COR-L47 (cell line): ENCODE results near the gene AKR1C3.
"Not testable (repeated sequence)": the region's sequence is repeated elsewhere in the genome, so short reads cannot be mapped to it uniquely, and the experiment has no call there.

Experiments
- DNase-seq: peaks from one replicate; lab custom pipeline; 2025; lab: John Stamatoyannopoulos, UW

Gene AKR1C3

DNA sequence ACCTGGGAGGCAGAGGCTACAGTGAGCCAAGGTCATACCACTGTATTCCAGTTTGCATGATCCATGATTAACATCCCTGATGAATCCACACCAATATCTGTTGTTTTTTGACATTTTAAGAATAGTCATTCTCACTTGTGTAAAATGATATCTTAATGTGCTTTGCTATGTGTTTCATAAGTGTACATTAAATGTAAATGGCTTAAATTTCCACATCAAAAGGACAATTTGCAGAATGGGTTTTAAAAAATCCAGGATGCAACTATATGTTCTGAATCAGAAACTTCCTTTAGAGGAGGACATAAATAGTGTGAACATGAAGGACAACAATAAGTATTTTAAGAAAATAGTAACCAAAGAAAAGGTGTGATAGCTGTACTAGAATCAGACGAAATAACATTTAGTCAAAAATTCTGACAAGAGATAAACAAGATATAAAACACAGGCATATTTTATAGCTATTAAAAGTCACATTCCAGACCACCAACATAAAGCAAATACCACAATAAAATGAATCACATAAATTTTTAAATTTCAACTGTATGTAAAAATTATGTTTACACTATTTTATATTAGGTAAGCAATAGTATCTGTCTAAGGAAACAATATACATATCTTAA is 42.4 kb downstream of the AKR1C3 start:
- DNase-seq, result no peak

DNA sequence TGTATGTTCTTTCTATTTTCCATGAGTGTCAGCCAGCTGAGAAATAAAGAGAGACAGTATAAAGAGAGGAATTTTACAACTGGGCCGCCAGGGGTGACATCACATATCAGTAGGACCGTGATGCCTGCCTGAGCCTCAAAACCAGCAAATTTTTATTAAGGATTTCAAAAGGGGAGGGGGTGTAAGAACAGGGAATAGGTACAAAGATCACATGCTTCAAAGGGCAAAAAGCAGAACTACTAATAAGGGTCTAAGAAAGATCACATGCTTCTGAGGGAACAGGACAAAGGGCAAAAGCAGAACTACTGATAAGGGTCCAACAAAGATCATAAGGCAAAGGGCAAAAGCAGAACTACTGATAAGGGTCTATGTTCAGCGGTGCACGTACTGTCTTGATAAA is 43.5 kb downstream of the AKR1C3 start:
- not testable (repeated sequence) for DNase-seq

DNA sequence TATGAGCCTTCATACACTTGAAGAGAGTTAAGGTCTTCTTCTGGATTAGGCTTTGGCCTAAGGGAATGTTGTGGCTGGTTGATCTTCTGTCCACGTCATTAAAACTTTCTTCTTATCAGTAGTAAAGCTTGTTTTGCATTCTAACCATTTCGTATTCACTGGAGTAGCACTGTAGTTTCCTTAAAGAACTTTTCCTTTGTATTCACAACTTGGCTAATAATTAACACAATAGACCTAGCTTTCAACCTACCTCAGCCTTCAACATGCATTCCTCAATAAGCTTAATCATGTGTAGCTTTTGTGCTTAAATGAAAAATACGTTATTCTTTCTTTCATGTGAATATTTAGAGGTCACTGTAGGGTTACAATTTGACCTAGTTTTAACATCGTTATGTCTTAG is 48.0 kb downstream of the AKR1C3 start:
- DNase-seq, result no peak

DNA sequence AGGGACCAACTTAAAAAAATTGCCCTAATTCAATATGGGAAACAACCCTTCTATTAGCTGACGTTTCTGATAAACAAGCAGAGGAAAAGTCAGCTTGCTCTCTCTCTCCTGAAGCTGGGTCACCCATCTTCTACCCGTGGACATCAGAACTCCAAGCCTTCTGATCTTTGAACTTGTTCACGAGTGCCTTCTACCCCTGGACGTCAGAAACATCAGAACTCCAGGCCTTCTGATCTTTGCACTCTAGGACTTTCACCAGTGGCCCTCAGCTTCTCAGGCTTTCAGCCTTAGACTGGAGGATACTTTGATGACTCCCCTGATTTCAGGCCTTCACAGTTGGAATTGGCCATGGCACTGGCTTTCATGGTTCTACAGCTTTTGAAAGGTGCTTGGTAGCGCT is 48.9 kb downstream of the AKR1C3 start:
- no peak for DNase-seq

DNA sequence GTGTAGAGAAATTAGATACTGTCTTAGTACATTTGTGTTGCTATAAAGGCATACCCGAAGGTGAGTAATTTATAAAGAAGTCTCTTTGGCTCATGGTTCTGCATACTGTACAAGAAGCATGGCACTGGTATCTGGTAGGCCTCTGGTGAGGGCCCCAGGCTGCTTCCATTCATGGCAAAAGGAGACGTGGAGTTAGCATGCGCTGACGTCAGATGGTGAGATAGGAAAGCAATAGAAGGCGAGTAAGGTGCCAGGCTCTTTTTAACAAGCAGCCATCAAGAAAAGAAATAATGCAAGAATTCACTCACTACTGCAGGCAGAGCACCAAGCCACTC is 52.7 kb downstream of the AKR1C3 start:
- DNase-seq, result no peak

DNA sequence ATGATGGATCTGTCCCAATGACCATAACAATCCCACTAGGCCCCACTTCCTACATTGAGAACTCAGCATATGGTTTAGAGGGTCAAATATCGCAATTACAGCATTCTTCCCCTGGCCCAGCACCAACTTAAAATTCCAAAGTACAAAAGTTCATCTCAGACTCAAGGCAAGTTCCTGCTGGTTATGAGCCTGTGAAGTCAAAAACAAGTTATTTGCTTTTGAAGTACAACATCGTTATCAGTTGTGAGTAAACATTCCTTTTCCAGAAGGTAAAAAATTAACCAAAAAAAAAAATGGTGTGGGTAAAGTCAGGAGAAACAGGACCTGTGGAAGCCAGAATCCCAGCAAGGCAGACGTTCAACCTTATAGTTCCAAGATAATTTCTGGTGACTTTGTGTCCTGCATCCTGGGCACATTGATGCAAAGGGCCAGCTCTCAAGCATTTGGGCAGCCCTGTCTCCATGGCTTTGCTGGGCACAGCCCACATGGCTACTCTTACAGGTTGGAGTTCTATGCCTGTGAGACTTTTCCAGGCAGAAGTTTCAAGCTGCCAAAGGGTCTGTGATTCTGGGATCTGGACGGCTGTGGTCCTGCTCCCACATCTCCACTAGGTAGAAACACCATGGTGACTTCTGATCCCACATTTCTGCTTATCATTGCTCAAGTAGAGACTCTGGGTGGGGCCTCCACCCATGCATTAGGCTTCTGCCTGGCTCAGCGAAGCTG is 53.2 kb downstream of the AKR1C3 start:
- no peak for DNase-seq

DNA sequence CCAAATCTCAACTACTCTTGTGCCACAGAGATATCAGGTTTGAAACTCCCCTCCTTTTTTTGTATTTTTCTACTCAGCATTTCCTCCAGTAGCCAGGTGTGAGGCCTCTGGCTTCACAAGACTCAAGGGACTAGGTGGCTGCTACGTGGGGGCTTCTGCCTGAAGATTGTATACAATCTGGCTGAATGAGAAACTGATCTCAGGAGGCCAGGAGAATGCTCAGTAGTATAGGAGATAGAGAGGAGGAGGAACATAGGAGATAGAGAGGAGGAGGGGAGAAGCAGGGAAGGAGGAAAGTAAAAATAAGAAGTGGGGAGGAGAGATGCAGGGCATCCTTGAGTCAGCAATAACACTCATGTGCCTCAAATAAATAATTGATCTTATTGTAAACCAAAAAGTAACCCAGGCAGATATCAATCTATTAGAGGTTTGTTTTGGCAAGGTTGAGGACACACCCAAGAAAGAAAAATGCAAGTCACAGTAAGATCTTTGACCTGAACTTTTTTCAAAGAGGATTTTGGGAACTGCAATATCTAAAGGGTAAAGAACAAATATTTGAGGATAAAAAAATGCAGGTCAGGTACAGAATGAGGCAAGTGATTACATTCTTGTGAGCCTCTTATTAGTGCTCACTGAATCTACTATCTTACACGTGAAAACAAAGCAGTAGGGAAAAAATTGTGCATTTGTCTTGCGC is 53.9 kb downstream of the AKR1C3 start:
- no peak for DNase-seq

DNA sequence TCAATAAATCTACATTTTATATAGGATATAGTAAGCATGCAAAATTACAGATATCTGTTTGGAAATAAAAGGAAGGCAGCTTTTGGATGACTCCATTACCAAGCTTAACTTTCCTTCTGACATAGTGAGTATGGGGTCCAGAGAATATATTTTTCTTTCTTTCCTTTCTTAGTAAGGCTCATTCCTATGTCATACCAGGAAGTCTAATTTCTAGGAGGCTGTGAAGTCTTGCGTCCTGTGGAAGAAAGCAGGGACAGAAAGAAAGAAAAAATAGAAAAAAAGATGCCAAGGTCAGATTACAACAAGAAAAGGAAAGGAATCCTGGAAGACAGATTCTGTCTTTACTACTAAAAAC is 54.4 kb downstream of the AKR1C3 start:
- no peak for DNase-seq

DNA sequence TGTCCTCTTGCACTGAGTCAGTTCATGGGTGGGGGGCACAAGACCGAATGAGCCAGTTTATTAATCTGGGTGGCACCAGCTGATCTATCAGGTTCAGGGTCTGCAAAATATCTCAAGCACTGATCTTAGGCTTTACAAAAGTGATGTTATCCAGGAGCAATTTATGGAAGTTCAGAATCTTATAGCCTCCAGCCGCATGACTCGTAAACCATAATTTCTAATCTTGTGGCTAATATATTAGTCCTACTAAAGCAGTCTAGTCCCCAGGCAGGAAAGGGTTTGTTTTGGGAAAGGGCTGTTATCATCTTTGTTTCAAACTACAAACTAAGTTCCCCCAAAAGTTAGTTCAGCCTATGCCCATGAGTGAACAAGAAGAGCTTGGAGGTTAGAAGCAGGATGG is 56.9 kb downstream of the AKR1C3 start:
- no peak for DNase-seq

DNA sequence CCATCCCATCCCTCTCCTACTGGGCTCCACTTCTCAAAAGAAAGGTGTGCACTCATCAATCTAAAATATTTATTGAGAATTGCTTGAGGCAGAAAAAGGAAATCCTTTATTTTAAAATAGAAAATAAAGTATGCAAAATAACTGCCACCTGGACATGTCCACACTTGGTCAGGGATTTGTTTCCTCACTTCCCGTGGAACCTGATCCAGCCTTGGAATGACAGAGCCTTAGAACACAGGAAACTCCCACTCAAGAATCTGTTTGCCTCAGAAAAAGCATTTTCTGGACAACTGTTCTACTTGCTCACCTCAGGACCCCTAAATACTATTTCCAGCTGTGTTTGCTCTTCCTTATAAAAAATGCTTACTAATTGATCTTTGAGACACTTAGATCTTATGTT is 61.7 kb downstream of the AKR1C3 start:
- no peak for DNase-seq
